B cell (primary cell): ENCODE results near the gene CAND2.

Experiments used
- EZH2 ChIP-seq: IDR thresholded peaks from 2 replicates; pipeline ENCODE4 v1.6.1; 2012; ENCODE audit warnings: borderline replicate concordance, low read depth, mild to moderate bottlenecking, moderate library complexity, low read length; ENCODE audit not compliant: insufficient read depth, poor library complexity, severe bottlenecking
- TF ChIP-seq, protein P1 (sequence below): fragments of 200-600 bp; IDR thresholded peaks from one replicate; pipeline ENCODE4 v1.8.0; 2022; ENCODE audit warnings: antibody characterized with exemption, mild to moderate bottlenecking

DNA sequence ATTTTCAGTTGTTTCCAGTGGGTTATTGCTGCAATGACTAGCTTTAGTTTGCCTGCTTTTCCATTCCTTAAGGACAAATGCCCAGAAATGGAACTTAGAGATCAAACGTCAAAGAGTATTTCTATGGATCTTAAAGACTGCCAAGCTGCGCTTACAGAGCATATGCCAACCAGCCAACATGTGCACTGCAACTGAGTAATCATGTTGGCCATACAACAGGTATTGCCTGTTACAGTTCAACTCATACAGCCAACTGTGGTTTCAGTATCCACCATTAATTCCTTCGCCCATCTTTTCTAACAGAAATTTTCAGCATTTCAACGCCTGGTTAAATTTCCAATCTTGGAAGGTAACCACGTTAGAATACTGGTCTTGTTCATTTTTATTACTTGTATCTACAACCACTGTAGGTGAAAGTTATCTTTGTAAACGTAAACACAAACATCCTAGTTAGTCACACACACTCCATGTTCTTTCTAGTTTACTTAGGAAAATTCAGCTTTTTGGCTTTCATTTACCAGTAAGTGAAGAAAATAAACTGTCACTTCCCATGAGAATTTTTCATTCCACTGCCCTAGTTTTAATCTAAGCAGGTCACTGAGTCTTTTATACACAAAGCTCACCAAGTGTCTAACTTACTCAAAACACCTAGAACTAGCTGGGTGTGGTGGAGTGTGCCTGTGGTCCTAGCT, 41.0 kb downstream of the CAND2 start:
- TF ChIP-seq, protein P1, sequence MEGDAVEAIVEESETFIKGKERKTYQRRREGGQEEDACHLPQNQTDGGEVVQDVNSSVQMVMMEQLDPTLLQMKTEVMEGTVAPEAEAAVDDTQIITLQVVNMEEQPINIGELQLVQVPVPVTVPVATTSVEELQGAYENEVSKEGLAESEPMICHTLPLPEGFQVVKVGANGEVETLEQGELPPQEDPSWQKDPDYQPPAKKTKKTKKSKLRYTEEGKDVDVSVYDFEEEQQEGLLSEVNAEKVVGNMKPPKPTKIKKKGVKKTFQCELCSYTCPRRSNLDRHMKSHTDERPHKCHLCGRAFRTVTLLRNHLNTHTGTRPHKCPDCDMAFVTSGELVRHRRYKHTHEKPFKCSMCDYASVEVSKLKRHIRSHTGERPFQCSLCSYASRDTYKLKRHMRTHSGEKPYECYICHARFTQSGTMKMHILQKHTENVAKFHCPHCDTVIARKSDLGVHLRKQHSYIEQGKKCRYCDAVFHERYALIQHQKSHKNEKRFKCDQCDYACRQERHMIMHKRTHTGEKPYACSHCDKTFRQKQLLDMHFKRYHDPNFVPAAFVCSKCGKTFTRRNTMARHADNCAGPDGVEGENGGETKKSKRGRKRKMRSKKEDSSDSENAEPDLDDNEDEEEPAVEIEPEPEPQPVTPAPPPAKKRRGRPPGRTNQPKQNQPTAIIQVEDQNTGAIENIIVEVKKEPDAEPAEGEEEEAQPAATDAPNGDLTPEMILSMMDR, result no peak
- no peak for TF ChIP-seq EZH2
